ENCODE measurements around the gene TNS3. TPM values are rescaled to one million over a fixed set of nuclear protein-coding genes. Genes with fewer than 3 reads are reported as not detected.

The TNS3 gene
- total and polyA plus RNA-seq, 2 donors (not counting 3 experiments of a cell fraction or from before 2014, with no cell fraction given), result 10.4 to 45.1 TPM

GRCh38 chr7:47488201-47488968, 93.5 kb downstream of the TNS3 start:
- BruUV-seq (replicated peaks), result no TSS peak
- Histone ChIP-seq H3K79me2 (ENCODE audit: control insufficient read depth, insufficient read depth, low read length) (no peaks in the 10 kb centered on the region), H3K4me3 (replicated peaks in 1 of 3; ENCODE audit: insufficient read depth in 1 of 3, low read depth in 1 of 3, low read length in 3 of 3) (no peak overlapping the region)

More at GRCh38 chr7:47488201-47488968, 93.5 kb downstream of the TNS3 start:
- ChIA-PET POLR2A (no interaction called here), CTCF (no interaction called here)
- Histone ChIP-seq H3K9me1 (replicated peaks; ENCODE audit: control insufficient read depth, extremely low read depth, insufficient read depth, low read length) (no peaks in the 10 kb centered on the region), H3K36me3 (ENCODE audit: control insufficient read depth in 2 of 2, extremely low read depth in 1 of 2, insufficient read depth in 2 of 2, low read length in 2 of 2) (no peaks in the 10 kb centered on the region), H3K27ac (ENCODE audit: insufficient read depth, low read depth, low read length) (no peak overlapping the region), H3K27me3 (ENCODE audit: control insufficient read depth in 2 of 2, insufficient read depth in 2 of 2, low read length in 2 of 2) (no peaks in the 10 kb centered on the region), H3K4me2 (ENCODE audit: insufficient read depth, low read length) (no peak overlapping the region), H3K9me3 (replicated peaks; ENCODE audit: control insufficient read depth, insufficient read depth, low read length) (no peaks in the 10 kb centered on the region), H4K20me1 (replicated peaks; ENCODE audit: control insufficient read depth, extremely low read depth, insufficient read depth, low read length) (no peaks in the 10 kb centered on the region), H3K4me1 (ENCODE audit: control insufficient read depth, extremely low read depth, insufficient read depth, low read length) (no peaks in the 10 kb centered on the region), H3K9ac (replicated peaks; ENCODE audit: extremely low read depth, insufficient read depth, low read length) (no peak overlapping the region), H2AFZ (ENCODE audit: low read depth, low read length) (no peak overlapping the region)
- FAIRE-seq (no peak), DNase-seq (ENCODE audit: low read depth, low spot score) (no peak)
- TF ChIP-seq POLR2AphosphoS5 (IDR thresholded peaks at IDR 0.05; ENCODE audit: insufficient read depth, low read depth, low read length) (no peak), JUN (IDR thresholded peaks at IDR 0.05; ENCODE audit: borderline replicate concordance, insufficient read depth, insufficient read length, low read depth) (no peak), CTCF (IDR thresholded peaks at IDR 0.05; ENCODE audit: extremely low read depth in 1 of 2, insufficient read depth in 1 of 2, low read depth in 1 of 2, low read length in 2 of 2) (no peak), MAX (IDR thresholded peaks at IDR 0.05; ENCODE audit: insufficient read depth, insufficient read length) (no peak), POLR2A (IDR thresholded peaks at IDR 0.05; ENCODE audit: low read depth, low read length) (no peak), GATA2 (IDR thresholded peaks at IDR 0.05; ENCODE audit: insufficient read depth, insufficient read length, low read depth, low read length) (no peak), EZH2 (IDR thresholded peaks at IDR 0.05; ENCODE audit: borderline replicate concordance, low read depth, low read length, severe bottlenecking) (no peak), FOS (IDR thresholded peaks at IDR 0.05; ENCODE audit: borderline replicate concordance, insufficient read depth, low read length) (no peak)
- dilution Hi-C loops (cut with MboI; ENCODE audit: extremely low pct_ligation_motif_present, low sequenced_read_pairs) (no loop called here), intact Hi-C loops (cut with micrococcal nuclease) (no loop called here)

All from endothelial cell of umbilical vein (primary cell).